Stomach (tissue), 4 donors: Measurements from ENCODE around the gene ABCA6.

Experiments
- CTCF ChIP-seq, 7 experiments: fragments of 450-650 bp in 4 of 7; fragments of 200-600 bp in 3 of 7; sonication (generic) in 3 of 7; IDR thresholded peaks; one replicate each; pipeline ENCODE4 v1.5.1; 2016 to 2019; ENCODE audit warnings: antibody characterized with exemption in 7 of 7, control low read depth in 2 of 7, mild to moderate bottlenecking in 1 of 7
- POLR2A ChIP-seq, 4 donors: fragments of 450-650 bp; IDR thresholded peaks; one replicate each; pipeline ENCODE4 v1.6.1; 2016; ENCODE audit warnings: antibody characterized with exemption in 4 of 4, control low read depth in 2 of 4, mild to moderate bottlenecking in 1 of 4, moderate library complexity in 1 of 4

DNA sequence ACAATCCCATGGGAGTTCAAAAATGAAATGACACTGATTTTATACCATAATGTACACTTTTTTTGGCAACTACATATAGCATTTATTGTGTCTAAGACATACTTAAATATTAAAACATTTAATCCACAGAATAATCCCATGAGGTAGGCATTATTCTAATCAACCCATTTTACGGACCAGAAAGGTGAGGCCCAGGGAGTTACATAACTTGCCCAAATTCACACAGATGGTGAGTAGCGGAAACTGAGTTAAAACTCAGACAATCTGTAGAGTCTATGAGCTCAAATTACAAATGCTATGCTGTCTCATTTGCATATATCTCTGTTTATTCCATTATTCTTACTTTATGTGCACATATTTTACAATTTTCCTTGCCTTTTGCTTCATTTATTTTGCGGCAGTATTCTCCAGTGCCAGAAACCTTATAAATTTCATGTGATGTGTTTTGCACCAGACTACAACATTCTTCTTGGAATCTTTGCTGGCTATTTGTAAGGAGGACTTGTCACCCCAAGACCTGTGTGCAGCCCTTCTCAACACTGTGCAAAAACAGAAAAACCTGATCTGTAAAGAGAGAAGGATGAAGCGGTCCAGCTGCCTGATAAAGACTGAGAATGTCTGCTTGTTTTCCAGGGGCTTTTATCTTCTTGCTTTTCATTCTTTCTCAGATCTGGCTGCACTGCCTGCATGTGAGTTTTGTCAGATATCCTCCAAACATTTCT is 78.7 kb downstream of the ABCA6 start:
- TF ChIP-seq CTCF (IDR thresholded peaks at IDR 0.05) (no peak), POLR2A (IDR thresholded peaks at IDR 0.05) (no peak)
